Measurements from ENCODE around the gene KHDRBS2. TPM values are rescaled to one million over a fixed set of nuclear protein-coding genes. Genes with fewer than 3 reads are reported as not detected.

The KHDRBS2 gene
- total and polyA plus RNA-seq, 2 donors (not counting 1 experiment from before 2014, with no cell fraction given) = 8.9 to 9.4 TPM

DNA sequence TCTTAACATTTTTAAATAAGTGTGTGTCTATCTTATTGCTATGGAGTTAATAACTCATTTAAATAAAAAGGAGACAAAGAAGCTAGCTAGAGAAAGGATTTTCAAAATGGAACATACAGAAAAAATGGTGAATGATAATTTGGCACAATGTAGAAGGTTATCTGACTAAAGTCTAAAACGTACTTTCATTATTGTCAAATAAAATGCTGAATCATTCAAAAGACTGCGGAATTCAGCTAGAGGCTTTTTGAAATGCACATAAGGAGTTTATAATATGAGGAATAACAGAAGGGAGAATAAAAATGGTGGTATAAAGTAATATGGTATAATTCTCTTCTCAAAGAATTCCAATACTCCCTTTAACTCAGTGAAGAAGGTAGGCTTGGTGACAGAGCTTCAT is 597.9 kb downstream of the KHDRBS2 start:
- Histone ChIP-seq H3K4me3 (ENCODE audit: control extremely low read depth in 1 of 5, extremely low read depth in 1 of 5, insufficient read depth in 1 of 5, low read depth in 2 of 5, low read length in 4 of 5) (no peak overlapping the region), H3K27me3 (replicated peaks in 1 of 4; ENCODE audit: control extremely low read depth in 1 of 4, control insufficient read depth in 3 of 4, insufficient read depth in 4 of 4, low read length in 3 of 4) (no peaks in the 10 kb centered on the region), H3K4me1 (ENCODE audit: control insufficient read depth in 2 of 2, insufficient read depth in 2 of 2, low read length in 2 of 2) (no peaks in the 10 kb centered on the region), H4K20me1 (ENCODE audit: control insufficient read depth, insufficient read depth, low read length, poor library complexity, severe bottlenecking) (no peaks in the 10 kb centered on the region), H3K9ac (ENCODE audit: low read length) (no peak overlapping the region), H3K4me2 (replicated peaks; ENCODE audit: low read depth, low read length, poor library complexity, severe bottlenecking) (no peak overlapping the region), H2AFZ (ENCODE audit: insufficient read depth, low read depth, low read length, poor library complexity, severe bottlenecking) (no peak overlapping the region), H3K79me2 (ENCODE audit: control insufficient read depth, insufficient read depth, low read length) (no peaks in the 10 kb centered on the region), H3K9me3 (ENCODE audit: control extremely low read depth in 1 of 3, control insufficient read depth in 2 of 3, insufficient read depth in 1 of 3, low read length in 2 of 3) (no peaks in the 10 kb centered on the region), H3K27ac (ENCODE audit: low read length in 2 of 2) (no peak overlapping the region), H3K36me3 (replicated peaks in 1 of 2; ENCODE audit: control extremely low read depth in 1 of 2, control insufficient read depth in 1 of 2, extremely low read depth in 1 of 2, insufficient read depth in 2 of 2, low read length in 1 of 2) (no peaks in the 10 kb centered on the region)
- Mint-ChIP-seq H3K27ac (no peak overlapping the region), H3K27me3 (no peaks in the 10 kb centered on the region), H3K4me3 (no peak overlapping the region), H3K4me1 (no peaks in the 10 kb centered on the region), H3K9me3 (ENCODE audit: insufficient read depth) (no peaks in the 10 kb centered on the region)
- ATAC-seq (ENCODE audit: low read depth) = no peak
- ChIA-PET POLR2A (no interaction called here), CTCF (no interaction called here)
- WGBS (ENCODE audit: insufficient coverage) = no CpG with 5 or more reads among the region's 2 CpGs
- DNase-seq = no peak
- intact Hi-C loops (cut with micrococcal nuclease) = no loop called here
- TF ChIP-seq, protein P1, sequence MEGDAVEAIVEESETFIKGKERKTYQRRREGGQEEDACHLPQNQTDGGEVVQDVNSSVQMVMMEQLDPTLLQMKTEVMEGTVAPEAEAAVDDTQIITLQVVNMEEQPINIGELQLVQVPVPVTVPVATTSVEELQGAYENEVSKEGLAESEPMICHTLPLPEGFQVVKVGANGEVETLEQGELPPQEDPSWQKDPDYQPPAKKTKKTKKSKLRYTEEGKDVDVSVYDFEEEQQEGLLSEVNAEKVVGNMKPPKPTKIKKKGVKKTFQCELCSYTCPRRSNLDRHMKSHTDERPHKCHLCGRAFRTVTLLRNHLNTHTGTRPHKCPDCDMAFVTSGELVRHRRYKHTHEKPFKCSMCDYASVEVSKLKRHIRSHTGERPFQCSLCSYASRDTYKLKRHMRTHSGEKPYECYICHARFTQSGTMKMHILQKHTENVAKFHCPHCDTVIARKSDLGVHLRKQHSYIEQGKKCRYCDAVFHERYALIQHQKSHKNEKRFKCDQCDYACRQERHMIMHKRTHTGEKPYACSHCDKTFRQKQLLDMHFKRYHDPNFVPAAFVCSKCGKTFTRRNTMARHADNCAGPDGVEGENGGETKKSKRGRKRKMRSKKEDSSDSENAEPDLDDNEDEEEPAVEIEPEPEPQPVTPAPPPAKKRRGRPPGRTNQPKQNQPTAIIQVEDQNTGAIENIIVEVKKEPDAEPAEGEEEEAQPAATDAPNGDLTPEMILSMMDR (IDR thresholded peaks at IDR 0.05) = no peak
- TF ChIP-seq EZH2 (IDR thresholded peaks at IDR 0.05; ENCODE audit: borderline replicate concordance, insufficient read depth, low read depth, low read length, poor library complexity, severe bottlenecking) = no peak

DNA sequence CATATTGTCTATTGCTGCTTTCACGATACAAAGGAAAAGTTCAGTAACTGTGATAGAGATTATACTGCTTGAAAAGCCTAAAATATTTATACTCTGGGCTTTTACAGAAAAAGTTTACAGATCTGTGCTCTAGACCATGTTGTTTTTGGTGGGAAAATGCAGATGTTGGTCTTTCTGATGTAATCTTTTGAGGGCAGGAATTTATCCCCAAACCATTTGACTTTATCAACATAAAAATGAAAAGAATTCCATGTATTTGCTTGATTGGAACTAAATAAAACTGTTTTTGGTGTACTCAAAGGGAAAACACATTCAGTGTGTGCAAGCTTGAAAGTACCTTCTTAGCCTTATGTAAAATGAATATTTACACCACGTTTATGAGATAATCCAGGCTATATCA is 603.5 kb downstream of the KHDRBS2 start:
- POLR2A ChIA-PET = no interaction called here
- Mint-ChIP-seq H3K4me1 (no peaks in the 10 kb centered on the region), H3K9me3 (ENCODE audit: insufficient read depth) (no peaks in the 10 kb centered on the region), H3K27me3 (no peaks in the 10 kb centered on the region), H3K27ac (no peak overlapping the region), H3K4me3 (no peak overlapping the region)
- Histone ChIP-seq H4K20me1 (ENCODE audit: control insufficient read depth, insufficient read depth, low read length, poor library complexity, severe bottlenecking) (no peaks in the 10 kb centered on the region), H3K4me3 (ENCODE audit: control extremely low read depth in 1 of 5, extremely low read depth in 1 of 5, insufficient read depth in 1 of 5, low read depth in 2 of 5, low read length in 4 of 5) (no peak overlapping the region), H2AFZ (ENCODE audit: insufficient read depth, low read depth, low read length, poor library complexity, severe bottlenecking) (no peak overlapping the region), H3K27me3 (replicated peaks in 1 of 4; ENCODE audit: control extremely low read depth in 1 of 4, control insufficient read depth in 3 of 4, insufficient read depth in 4 of 4, low read length in 3 of 4) (no peaks in the 10 kb centered on the region), H3K9ac (ENCODE audit: low read length) (no peak overlapping the region), H3K36me3 (replicated peaks in 1 of 2; ENCODE audit: control extremely low read depth in 1 of 2, control insufficient read depth in 1 of 2, extremely low read depth in 1 of 2, insufficient read depth in 2 of 2, low read length in 1 of 2) (no peaks in the 10 kb centered on the region), H3K27ac (ENCODE audit: low read length in 2 of 2) (no peak overlapping the region), H3K9me3 (ENCODE audit: control extremely low read depth in 1 of 3, control insufficient read depth in 2 of 3, insufficient read depth in 1 of 3, low read length in 2 of 3) (no peaks in the 10 kb centered on the region), H3K4me1 (ENCODE audit: control insufficient read depth in 2 of 2, insufficient read depth in 2 of 2, low read length in 2 of 2) (no peaks in the 10 kb centered on the region), H3K4me2 (replicated peaks; ENCODE audit: low read depth, low read length, poor library complexity, severe bottlenecking) (no peak overlapping the region), H3K79me2 (ENCODE audit: control insufficient read depth, insufficient read depth, low read length) (no peaks in the 10 kb centered on the region)
- ATAC-seq (ENCODE audit: low read depth) (no peak), DNase-seq (no peak)
- TF ChIP-seq, protein P1 (IDR thresholded peaks at IDR 0.05) = no peak
- TF ChIP-seq EZH2 (IDR thresholded peaks at IDR 0.05; ENCODE audit: borderline replicate concordance, insufficient read depth, low read depth, low read length, poor library complexity, severe bottlenecking) = no peak
- WGBS (ENCODE audit: insufficient coverage) = no CpG with 5 or more reads among the region's 2 CpGs
- CTCF ChIA-PET = no interaction called here
- intact Hi-C loops (cut with micrococcal nuclease) = no loop called here
